Measurements from ENCODE around the gene VGLL3.

Gene VGLL3

DNA sequence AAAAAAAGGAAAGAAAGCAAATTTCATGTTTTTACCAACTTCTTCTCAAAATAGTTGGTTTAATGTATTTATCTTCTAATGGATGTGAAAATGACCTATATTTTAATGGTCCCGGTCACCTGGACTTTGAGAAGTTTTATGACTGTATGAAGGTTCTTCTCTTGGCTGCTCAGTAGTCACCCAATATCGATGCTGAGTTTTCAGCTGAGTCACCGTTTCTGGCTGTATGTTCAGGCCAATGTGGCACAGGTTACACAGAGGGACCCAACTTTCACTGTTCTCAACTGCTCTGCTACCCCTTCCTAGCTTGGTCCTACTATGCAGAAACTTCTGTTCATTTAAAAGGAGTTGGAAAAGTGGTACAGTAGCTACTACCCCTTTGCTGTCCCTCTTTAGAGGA, 25.8 kb downstream of the VGLL3 start:
- TF ChIP-seq PAX5 (IDR thresholded peaks at IDR 0.05; ENCODE audit: insufficient read depth, low read length, severe bottlenecking), result no peak
- no peak for TF ChIP-seq TAF1 (IDR thresholded peaks at IDR 0.05; ENCODE audit: low read depth, low read length)
- no peak for TF ChIP-seq SPI1 (IDR thresholded peaks at IDR 0.05; ENCODE audit: low read depth, low read length)
- no peak for TF ChIP-seq POLR2A (IDR thresholded peaks at IDR 0.05; ENCODE audit: low read depth, low read length)
- no peak for TF ChIP-seq POU2F2 (IDR thresholded peaks at IDR 0.05; ENCODE audit: low read depth, low read length)
- no peak for TF ChIP-seq POLR2AphosphoS5 (IDR thresholded peaks at IDR 0.05; ENCODE audit: low read depth, low read length)
- DNase-seq (ENCODE audit: insufficient read length, low spot score) (no peak), FAIRE-seq (no peak)

DNA sequence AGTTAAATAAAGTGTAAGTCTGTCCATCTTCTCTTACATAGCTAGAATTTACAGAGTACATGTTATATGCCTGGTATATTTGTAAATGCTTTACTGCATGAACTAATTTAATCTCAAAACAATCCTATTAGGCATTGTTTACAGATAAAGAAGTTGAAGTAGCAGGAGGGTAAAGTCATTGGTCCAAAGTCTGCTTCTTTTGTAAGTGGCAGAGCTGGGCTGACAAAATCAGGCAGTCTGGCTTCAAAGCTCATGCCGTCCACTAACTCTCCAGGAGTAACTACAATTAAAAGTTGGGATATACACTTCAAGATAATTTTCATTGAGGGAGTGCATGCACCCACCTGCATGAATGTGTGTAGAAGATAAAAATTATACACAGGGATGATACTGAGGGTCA, 27.3 kb downstream of the VGLL3 start:
- TF ChIP-seq SPI1 (IDR thresholded peaks at IDR 0.05; ENCODE audit: low read depth, low read length) (no peak), POLR2AphosphoS5 (IDR thresholded peaks at IDR 0.05; ENCODE audit: low read depth, low read length) (no peak), PAX5 (IDR thresholded peaks at IDR 0.05; ENCODE audit: insufficient read depth, low read length, severe bottlenecking) (no peak), POLR2A (IDR thresholded peaks at IDR 0.05; ENCODE audit: low read depth, low read length) (no peak), TAF1 (IDR thresholded peaks at IDR 0.05; ENCODE audit: low read depth, low read length) (no peak), POU2F2 (IDR thresholded peaks at IDR 0.05; ENCODE audit: low read depth, low read length) (no peak)
- DNase-seq (ENCODE audit: insufficient read length, low spot score), result no peak
- no peak for FAIRE-seq

GRCh38 chr3:86961297-86961696, 29.7 kb downstream of the VGLL3 start:
- DNase-seq (ENCODE audit: insufficient read length, low spot score) (no peak), FAIRE-seq (no peak)
- TF ChIP-seq PAX5 (IDR thresholded peaks at IDR 0.05; ENCODE audit: insufficient read depth, low read length, severe bottlenecking) (no peak), TAF1 (IDR thresholded peaks at IDR 0.05; ENCODE audit: low read depth, low read length) (no peak), POLR2A (IDR thresholded peaks at IDR 0.05; ENCODE audit: low read depth, low read length) (no peak), POLR2AphosphoS5 (IDR thresholded peaks at IDR 0.05; ENCODE audit: low read depth, low read length) (no peak), POU2F2 (IDR thresholded peaks at IDR 0.05; ENCODE audit: low read depth, low read length) (no peak), SPI1 (IDR thresholded peaks at IDR 0.05; ENCODE audit: low read depth, low read length) (no peak)

- TF ChIP-seq POU2F2 (IDR thresholded peaks at IDR 0.05; ENCODE audit: low read depth, low read length) (no peak), POLR2A (IDR thresholded peaks at IDR 0.05; ENCODE audit: low read depth, low read length) (no peak), SPI1 (IDR thresholded peaks at IDR 0.05; ENCODE audit: low read depth, low read length) (no peak), PAX5 (IDR thresholded peaks at IDR 0.05; ENCODE audit: insufficient read depth, low read length, severe bottlenecking) (no peak), POLR2AphosphoS5 (IDR thresholded peaks at IDR 0.05; ENCODE audit: low read depth, low read length) (no peak), TAF1 (IDR thresholded peaks at IDR 0.05; ENCODE audit: low read depth, low read length) (no peak)
- FAIRE-seq (no peak), DNase-seq (ENCODE audit: insufficient read length, low spot score) (no peak)
Observed at GRCh38 chr3:86960550-86960949, 30.4 kb downstream of the VGLL3 start.

GRCh38 chr3:86958534-86958933, 32.4 kb downstream of the VGLL3 start:
- FAIRE-seq (no peak), DNase-seq (ENCODE audit: insufficient read length, low spot score) (no peak)
- TF ChIP-seq POLR2AphosphoS5 (IDR thresholded peaks at IDR 0.05; ENCODE audit: low read depth, low read length) (no peak), SPI1 (IDR thresholded peaks at IDR 0.05; ENCODE audit: low read depth, low read length) (no peak), POLR2A (IDR thresholded peaks at IDR 0.05; ENCODE audit: low read depth, low read length) (no peak), PAX5 (IDR thresholded peaks at IDR 0.05; ENCODE audit: insufficient read depth, low read length, severe bottlenecking) (no peak), TAF1 (IDR thresholded peaks at IDR 0.05; ENCODE audit: low read depth, low read length) (no peak), POU2F2 (IDR thresholded peaks at IDR 0.05; ENCODE audit: low read depth, low read length) (no peak)

- no peak for TF ChIP-seq POU2F2 (IDR thresholded peaks at IDR 0.05; ENCODE audit: low read depth, low read length)
- FAIRE-seq (no peak), DNase-seq (ENCODE audit: insufficient read length, low spot score) (no peak)
Observed at GRCh38 chr3:86954747-86955146, 36.2 kb downstream of the VGLL3 start.

DNA sequence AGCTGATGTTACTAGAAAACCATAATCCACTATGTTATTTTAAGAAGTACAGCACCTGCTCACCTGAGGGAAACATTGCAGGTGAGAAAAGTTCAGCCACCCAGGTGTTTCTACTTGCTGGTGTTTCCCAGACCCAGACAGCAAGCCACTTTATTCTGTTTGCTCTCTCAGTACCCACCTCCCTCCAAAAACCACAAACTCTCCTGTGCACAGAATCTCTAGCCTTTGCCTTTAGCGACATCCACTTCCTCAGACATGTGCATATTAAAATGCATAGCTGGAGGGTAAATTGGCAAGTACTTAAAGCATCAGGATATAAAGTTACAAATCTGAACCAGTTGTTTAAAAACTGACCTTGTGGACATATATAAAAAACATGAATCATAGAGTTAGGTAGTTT, 36.7 kb downstream of the VGLL3 start:
- FAIRE-seq, result no peak
- TF ChIP-seq POU2F2 (IDR thresholded peaks at IDR 0.05; ENCODE audit: low read depth, low read length) (no peak), POLR2A (IDR thresholded peaks at IDR 0.05; ENCODE audit: low read depth, low read length) (no peak), POLR2AphosphoS5 (IDR thresholded peaks at IDR 0.05; ENCODE audit: low read depth, low read length) (no peak)
- DNase-seq (ENCODE audit: insufficient read length, low spot score), result no peak

- DNase-seq (ENCODE audit: insufficient read length, low spot score) (no peak), FAIRE-seq (no peak)
- TF ChIP-seq POLR2AphosphoS5 (IDR thresholded peaks at IDR 0.05; ENCODE audit: low read depth, low read length) (no peak), POLR2A (IDR thresholded peaks at IDR 0.05; ENCODE audit: low read depth, low read length) (no peak), PAX5 (IDR thresholded peaks at IDR 0.05; ENCODE audit: insufficient read depth, low read length, severe bottlenecking) (no peak), SPI1 (IDR thresholded peaks at IDR 0.05; ENCODE audit: low read depth, low read length) (no peak), POU2F2 (IDR thresholded peaks at IDR 0.05; ENCODE audit: low read depth, low read length) (no peak), TAF1 (IDR thresholded peaks at IDR 0.05; ENCODE audit: low read depth, low read length) (no peak)
Observed at GRCh38 chr3:86951322-86951721, 39.6 kb downstream of the VGLL3 start.

GRCh38 chr3:86950717-86951116, 40.2 kb downstream of the VGLL3 start:
- DNase-seq (ENCODE audit: insufficient read length, low spot score) (no peak), FAIRE-seq (no peak)
- TF ChIP-seq POLR2AphosphoS5 (IDR thresholded peaks at IDR 0.05; ENCODE audit: low read depth, low read length) (no peak), TAF1 (IDR thresholded peaks at IDR 0.05; ENCODE audit: low read depth, low read length) (no peak), SPI1 (IDR thresholded peaks at IDR 0.05; ENCODE audit: low read depth, low read length) (no peak), POU2F2 (IDR thresholded peaks at IDR 0.05; ENCODE audit: low read depth, low read length) (no peak), PAX5 (IDR thresholded peaks at IDR 0.05; ENCODE audit: insufficient read depth, low read length, severe bottlenecking) (no peak), POLR2A (IDR thresholded peaks at IDR 0.05; ENCODE audit: low read depth, low read length) (no peak)

DNA sequence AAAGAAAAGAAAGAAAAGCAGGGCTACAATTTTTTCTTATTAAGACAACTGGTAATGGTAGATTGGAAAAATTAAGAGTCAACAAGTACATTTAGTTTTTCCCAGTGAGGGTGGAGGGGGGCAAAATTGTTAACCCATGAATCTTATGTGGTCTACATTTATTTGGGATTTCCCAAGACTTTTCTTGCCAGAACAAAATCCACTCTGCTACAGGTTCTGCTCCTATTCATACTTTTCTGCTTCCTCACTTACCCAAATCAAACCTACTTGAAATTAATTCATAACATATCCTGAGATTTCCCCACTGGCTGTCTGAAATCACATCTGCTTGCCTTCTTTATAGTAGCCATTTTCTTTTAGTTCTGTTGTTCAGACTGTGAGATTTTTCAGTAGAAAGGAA, 41.1 kb downstream of the VGLL3 start:
- DNase-seq (ENCODE audit: insufficient read length, low spot score), result no peak
- no peak for FAIRE-seq
- TF ChIP-seq TAF1 (IDR thresholded peaks at IDR 0.05; ENCODE audit: low read depth, low read length), result no peak
- no peak for TF ChIP-seq POLR2A (IDR thresholded peaks at IDR 0.05; ENCODE audit: low read depth, low read length)
- TF ChIP-seq PAX5 (IDR thresholded peaks at IDR 0.05; ENCODE audit: insufficient read depth, low read length, severe bottlenecking), result no peak
- no peak for TF ChIP-seq POU2F2 (IDR thresholded peaks at IDR 0.05; ENCODE audit: low read depth, low read length)
- TF ChIP-seq SPI1 (IDR thresholded peaks at IDR 0.05; ENCODE audit: low read depth, low read length), result no peak
- no peak for TF ChIP-seq POLR2AphosphoS5 (IDR thresholded peaks at IDR 0.05; ENCODE audit: low read depth, low read length)

Data from GM12891 (cell line).